Trophoblast cell (in vitro differentiated cells and primary cell): Measurements from ENCODE around the gene RIN1.
A peak's percentile ranks its signal among the peaks of the same experiment; 100 is the strongest.

Experiments
- DNase-seq, 2 donors: peaks; one replicate each; pipeline ENCODE4 v3.0.0-alpha.2; 2016
- H2AFZ ChIP-seq: 2 replicates; pipeline ENCODE4 v1.6.1; 2013; ENCODE audit warnings: low read length, moderate library complexity, mild to moderate bottlenecking; ENCODE audit not compliant: insufficient read depth, poor library complexity
- H2AK5ac ChIP-seq: 2 replicates; pipeline ENCODE4 v1.6.1; 2013; ENCODE audit warnings: mild to moderate bottlenecking, low read length
- H2BK120ac ChIP-seq: 2 replicates; pipeline ENCODE4 v1.6.1; 2013; ENCODE audit warnings: low read length, mild to moderate bottlenecking, moderate library complexity; ENCODE audit not compliant: insufficient read depth, poor library complexity
- H2BK12ac ChIP-seq: 2 replicates; pipeline ENCODE4 v1.6.1; 2013; ENCODE audit warnings: mild to moderate bottlenecking, low read length, moderate library complexity
- H2BK5ac ChIP-seq: 2 replicates; pipeline ENCODE4 v1.6.1; 2013; ENCODE audit warnings: low read length, low read depth, moderate library complexity, mild to moderate bottlenecking; ENCODE audit not compliant: poor library complexity
- H3K14ac ChIP-seq: 2 replicates; pipeline ENCODE4 v1.6.1; 2013; ENCODE audit warnings: mild to moderate bottlenecking, low read length
- H3K18ac ChIP-seq: 2 replicates; pipeline ENCODE4 v1.6.1; 2013; ENCODE audit warnings: mild to moderate bottlenecking, low read length
- H3K23ac ChIP-seq: 2 replicates; pipeline ENCODE4 v1.6.1; 2013; ENCODE audit warnings: low read length
- H3K27ac ChIP-seq: 2 replicates; pipeline ENCODE4 v1.5.1; 2013; ENCODE audit warnings: low read depth, mild to moderate bottlenecking, inconsistent platforms, low read length, moderate library complexity
- H3K27me3 ChIP-seq: 2 replicates; pipeline ENCODE4 v1.6.1; 2013; ENCODE audit warnings: inconsistent platforms, mild to moderate bottlenecking, low read length, moderate library complexity; ENCODE audit not compliant: insufficient read depth
- H3K36me3 ChIP-seq, 2 experiments: 1 replicate in 1 of 2; 2 replicates in 1 of 2; pipeline ENCODE4 v1.6.1; 2013; ENCODE audit warnings: low read length in 2 of 2, mild to moderate bottlenecking in 2 of 2, moderate library complexity in 1 of 2; ENCODE audit not compliant: insufficient read depth in 2 of 2, control insufficient read depth in 1 of 2
- H3K4ac ChIP-seq: 2 replicates; pipeline ENCODE4 v1.6.1; 2013; ENCODE audit warnings: low read depth, mild to moderate bottlenecking, low read length, moderate library complexity
- H3K4me1 ChIP-seq, 2 experiments: 1 replicate in 1 of 2; 2 replicates in 1 of 2; pipeline ENCODE4 v1.6.1; 2013; ENCODE audit warnings: low read length in 2 of 2, mild to moderate bottlenecking in 2 of 2, moderate library complexity in 1 of 2; ENCODE audit not compliant: insufficient read depth in 2 of 2, control insufficient read depth in 1 of 2
- H3K4me2 ChIP-seq: 2 replicates; pipeline ENCODE4 v1.6.1; 2013; ENCODE audit warnings: inconsistent platforms, mild to moderate bottlenecking, low read length, moderate library complexity
- H3K4me3 ChIP-seq: 2 replicates; pipeline ENCODE4 v1.5.1; 2013; ENCODE audit warnings: mild to moderate bottlenecking, low read depth, low read length, inconsistent platforms
- H3K79me1 ChIP-seq: one replicate; pipeline ENCODE4 v1.6.1; 2013; ENCODE audit warnings: low read length
- H3K79me2 ChIP-seq: 2 replicates; pipeline ENCODE4 v1.6.1; 2013; ENCODE audit warnings: low read length, mild to moderate bottlenecking; ENCODE audit not compliant: control insufficient read depth, insufficient read depth, poor library complexity
- H3K9ac ChIP-seq: 2 replicates; pipeline ENCODE4 v1.6.1; 2013; ENCODE audit warnings: mild to moderate bottlenecking, low read length
- H3K9me3 ChIP-seq: 2 replicates; pipeline ENCODE4 v1.6.1; 2013; ENCODE audit warnings: low read depth, mild to moderate bottlenecking, control low read depth, inconsistent platforms, low read length; ENCODE audit not compliant: insufficient read depth
- H4K12ac ChIP-seq: 2 replicates; pipeline ENCODE4 v1.6.1; 2013; ENCODE audit warnings: low read depth, mild to moderate bottlenecking, low read length, moderate library complexity
- H4K8ac ChIP-seq: 2 replicates; pipeline ENCODE4 v1.6.1; 2013; ENCODE audit warnings: low read depth, mild to moderate bottlenecking, low read length, moderate library complexity
- H4K91ac ChIP-seq: one replicate; pipeline ENCODE4 v1.6.1; 2013; ENCODE audit warnings: low read depth, mild to moderate bottlenecking, low read length, moderate library complexity
- WGBS: extraction: QIAGEN DNeasy Blood & Tissue Kit; methylation state at CpG from one replicate; pipeline ENCODE4 v1.1.7; 2013; ENCODE audit warnings: missing lambda C conversion rate; ENCODE audit not compliant: insufficient read length, insufficient coverage; ENCODE audit errors: extremely low coverage; 5-methylcytosine and 5-hydroxymethylcytosine counted together

Gene RIN1

GRCh38 chr11:66292543-66293332 lies 43.5 kb downstream of the RIN1 start:
- no peak overlapping the region for H2BK5ac ChIP-seq
- no peak overlapping the region for H3K4me2 ChIP-seq
- no peak overlapping the region for H2BK120ac ChIP-seq
- no peak overlapping the region for H3K9ac ChIP-seq
- H2AK5ac ChIP-seq, result no peak overlapping the region
- no peak overlapping the region for H3K27ac ChIP-seq
- H3K18ac ChIP-seq, result no peak overlapping the region
- H3K4ac ChIP-seq, result no peak overlapping the region
- no peak for DNase-seq
- H4K91ac ChIP-seq, result no peak overlapping the region
- H3K23ac ChIP-seq, result no peak overlapping the region
- no peak overlapping the region for H2BK12ac ChIP-seq
- no peak overlapping the region for H4K12ac ChIP-seq
- no peak overlapping the region for H4K8ac ChIP-seq
- peaks cover 6% of the 10 kb centered on the region for H3K9me3 ChIP-seq
- peaks cover 8% of the 10 kb centered on the region for H3K79me1 ChIP-seq
- peaks cover 20% of the 10 kb centered on the region for H3K27me3 ChIP-seq
- peaks cover 10 to 13% of the 10 kb centered on the region in 2 experiments for H3K4me1 ChIP-seq
- H2AFZ ChIP-seq, result no peak overlapping the region
- H3K79me2 ChIP-seq, result peaks cover 10% of the 10 kb centered on the region
- peaks cover 0 to 3% of the 10 kb centered on the region in 2 experiments for H3K36me3 ChIP-seq
- WGBS, result no CpG with 5 or more reads among the region's 17 CpGs
- H3K4me3 ChIP-seq, result no peak overlapping the region
- H3K14ac ChIP-seq, result no peak overlapping the region

DNA sequence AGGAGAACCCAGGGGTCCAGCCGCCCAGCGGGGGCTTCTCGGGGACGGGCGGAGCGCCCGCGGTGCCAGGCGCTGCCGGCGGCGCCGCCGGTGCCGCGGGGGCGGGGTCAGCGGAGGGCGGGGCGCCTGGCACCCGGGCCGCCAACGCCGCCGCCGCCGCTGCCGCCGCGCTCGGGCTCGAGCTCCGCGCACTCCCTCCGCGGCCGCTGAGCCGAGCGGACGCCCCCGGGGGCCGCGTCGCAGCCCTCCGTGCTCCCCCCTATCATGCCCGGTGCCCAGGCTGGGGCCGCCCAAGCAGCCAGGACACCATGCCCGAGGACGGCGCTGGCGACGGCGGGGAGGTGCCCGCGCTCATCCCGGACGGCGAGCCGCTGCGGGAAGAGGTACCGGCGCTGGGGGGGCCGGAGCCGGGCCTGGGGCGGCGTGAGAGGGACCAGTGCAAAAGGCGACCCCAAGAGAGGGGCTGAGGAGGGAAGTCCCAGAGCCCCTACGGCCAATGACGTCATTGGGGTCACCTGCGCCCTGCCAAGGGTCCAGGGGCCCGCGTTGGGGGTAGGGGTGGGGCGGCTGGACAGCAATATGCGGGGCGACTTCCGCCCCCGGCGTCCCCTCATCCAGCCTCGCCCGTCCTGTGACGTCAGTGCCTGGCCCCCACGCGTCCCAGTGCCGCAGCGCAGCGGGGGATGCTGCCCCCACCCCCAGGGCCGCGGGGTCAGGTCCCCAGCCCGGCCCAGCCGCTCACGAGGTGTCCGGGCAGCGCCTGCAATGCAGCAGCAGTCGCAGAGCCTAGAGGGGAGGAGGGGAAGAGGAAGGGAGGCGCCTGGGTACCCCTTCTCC lies 44.3 kb downstream of the RIN1 start, which contains the start of gene TMEM151A:
Gene TMEM151A (plus strand): TSS at position 189 of the 837 bp plus-strand sequence. CDS start 120 bp downstream, at position 309.
- peaks cover 20% of the 10 kb centered on the region for H3K27me3 ChIP-seq
- no peak within 1 kb of the TSS for H2BK12ac ChIP-seq
- H3K18ac ChIP-seq, result no peak within 1 kb of the TSS
- no peak within 1 kb of the TSS for H3K4me3 ChIP-seq
- H4K12ac ChIP-seq, result no peak within 1 kb of the TSS
- no CpG with 5 or more reads among the region's 95 CpGs for WGBS
- H2BK5ac ChIP-seq, result no peak within 1 kb of the TSS
- H3K36me3 ChIP-seq, result peaks cover 0 to 8% of the 10 kb centered on the region in 2 experiments
- H3K79me2 ChIP-seq, result peaks cover 10% of the 10 kb centered on the region
- no peak within 1 kb of the TSS for H4K8ac ChIP-seq
- H2BK120ac ChIP-seq, result no peak within 1 kb of the TSS
- no peak within 1 kb of the TSS for H3K9ac ChIP-seq
- H3K27ac ChIP-seq, result no peak within 1 kb of the TSS
- no peak for DNase-seq
- H2AK5ac ChIP-seq, result no peak within 1 kb of the TSS
- H3K4ac ChIP-seq, result no peak within 1 kb of the TSS
- no peak within 1 kb of the TSS for H2AFZ ChIP-seq
- peaks cover 12 to 15% of the 10 kb centered on the region in 2 experiments for H3K4me1 ChIP-seq
- no peak within 1 kb of the TSS for H3K14ac ChIP-seq
- peak within 1 kb of the TSS; percentile 53 for H3K4me2 ChIP-seq
- H3K23ac ChIP-seq, result no peak within 1 kb of the TSS
- no peak within 1 kb of the TSS for H4K91ac ChIP-seq
- peaks cover 8% of the 10 kb centered on the region for H3K79me1 ChIP-seq
- peaks cover 6% of the 10 kb centered on the region for H3K9me3 ChIP-seq

GRCh38 chr11:66291303-66291705 lies 44.9 kb downstream of the RIN1 start:
- no peak overlapping the region for H2BK12ac ChIP-seq
- H3K27me3 ChIP-seq, result peaks cover 20% of the 10 kb centered on the region
- peaks cover 10% of the 10 kb centered on the region for H3K79me2 ChIP-seq
- H3K4ac ChIP-seq, result no peak overlapping the region
- no peak overlapping the region for H2BK120ac ChIP-seq
- peak overlapping the region; percentile 53 for H3K4me2 ChIP-seq
- no peak overlapping the region for H4K12ac ChIP-seq
- H3K18ac ChIP-seq, result no peak overlapping the region
- H3K9ac ChIP-seq, result no peak overlapping the region
- no peak overlapping the region for H3K14ac ChIP-seq
- H3K79me1 ChIP-seq, result peaks cover 8% of the 10 kb centered on the region
- H3K27ac ChIP-seq, result no peak overlapping the region
- H3K4me3 ChIP-seq, result no peak overlapping the region
- H4K91ac ChIP-seq, result no peak overlapping the region
- no peak overlapping the region for H2BK5ac ChIP-seq
- H3K23ac ChIP-seq, result no peak overlapping the region
- H4K8ac ChIP-seq, result no peak overlapping the region
- H2AFZ ChIP-seq, result no peak overlapping the region
- H3K4me1 ChIP-seq, result peaks cover 12 to 15% of the 10 kb centered on the region in 2 experiments
- H3K36me3 ChIP-seq, result peaks cover 6 to 12% of the 10 kb centered on the region in 2 experiments
- DNase-seq, result no peak
- no peak overlapping the region for H2AK5ac ChIP-seq
- peaks cover 6% of the 10 kb centered on the region for H3K9me3 ChIP-seq
- no CpG with 5 or more reads among the region's 16 CpGs for WGBS

DNA sequence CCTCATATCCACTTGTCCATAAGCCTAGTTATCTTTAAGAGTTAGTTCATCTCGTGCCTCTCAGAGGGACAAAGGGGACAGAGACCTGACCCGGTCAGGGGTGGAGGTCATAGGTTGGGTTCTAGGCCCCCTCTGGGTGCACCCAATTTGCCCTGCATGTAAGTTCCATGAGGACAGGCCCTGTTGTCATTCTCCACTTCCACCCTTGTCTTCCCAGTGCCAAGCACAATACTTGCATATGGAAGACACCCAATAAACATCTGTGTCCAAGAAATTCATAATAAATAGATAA lies 46.0 kb downstream of the RIN1 start:
- Histone ChIP-seq H3K18ac (no peak overlapping the region), H3K9me3 (peaks cover 3% of the 10 kb centered on the region), H3K27ac (no peak overlapping the region), H4K8ac (no peak overlapping the region), H3K27me3 (peaks cover 20% of the 10 kb centered on the region), H3K4ac (no peak overlapping the region), H3K4me3 (no peak overlapping the region), H3K4me1 (peaks cover 12 to 15% of the 10 kb centered on the region in 2 experiments), H2BK12ac (no peak overlapping the region), H4K91ac (no peak overlapping the region), H2AFZ (no peak overlapping the region), H3K14ac (no peak overlapping the region), H3K79me1 (peaks cover 8% of the 10 kb centered on the region), H2BK5ac (no peak overlapping the region), H2AK5ac (no peak overlapping the region), H2BK120ac (no peak overlapping the region), H3K23ac (no peak overlapping the region), H4K12ac (no peak overlapping the region), H3K4me2 (no peak overlapping the region), H3K36me3 (peaks cover 13 to 18% of the 10 kb centered on the region in 2 experiments), H3K9ac (no peak overlapping the region), H3K79me2 (peaks cover 10% of the 10 kb centered on the region)
- WGBS, result no CpG with 5 or more reads among the region's 2 CpGs
- no peak for DNase-seq
